Measurements from ENCODE around the gene TXLNA. TPM values are rescaled to one million over a fixed set of nuclear protein-coding genes. Genes with fewer than 3 reads are reported as not detected.

Gene TXLNA
- total and polyA plus RNA-seq, 12 donors, result 7.5 to 28.9 (median 16.0) TPM

GRCh38 chr1:32187850-32188249 is 8.4 kb downstream of the TXLNA start:
- DNase-seq (no peak), ATAC-seq (no peak)
- H3K9me3 ChIP-seq, result no peaks in the 10 kb centered on the region
- WGBS, 2 donors, result 96 to 97% methylated on average over 9 of the region's 9 CpGs
- TF ChIP-seq CTCF (IDR thresholded peaks at IDR 0.05), result no peak
- H3K4me1 ChIP-seq, result peaks cover 0 to 33% (median 14%) of the 10 kb centered on the region in 9 donors
- H3K27ac ChIP-seq, result no peak overlapping the region
- no peak overlapping the region for H3K4me3 ChIP-seq
- H3K27me3 ChIP-seq, result no peaks in the 10 kb centered on the region
- intact Hi-C loops (cut with DNase I), result no loop called here
- H3K36me3 ChIP-seq, result peaks cover 0 to 100% (median 78%) of the 10 kb centered on the region in 9 donors

- no peak for DNase-seq
- no peaks in the 10 kb centered on the region for H3K9me3 ChIP-seq
These were observed 12.9 kb downstream of the TXLNA start for GRCh38 chr1:32192220-32192948.

GRCh38 chr1:32194984-32195383 is 15.5 kb downstream of the TXLNA start:
- DNase-seq (no peak), ATAC-seq (no peak)
- Histone ChIP-seq H3K36me3 (peaks cover 0 to 91% (median 69%) of the 10 kb centered on the region in 9 donors), H3K4me3 (no peak overlapping the region), H3K4me1 (peaks cover 8 to 33% (median 19%) of the 10 kb centered on the region in 9 donors), H3K27ac (no peak overlapping the region), H3K9me3 (no peaks in the 10 kb centered on the region), H3K27me3 (no peaks in the 10 kb centered on the region)
- 94 to 96% methylated on average over 6 of the region's 6 CpGs for WGBS, 2 donors
- TF ChIP-seq CTCF (IDR thresholded peaks at IDR 0.05), result no peak
- intact Hi-C loops (cut with DNase I), result no loop called here

More at GRCh38 chr1:32192220-32192948, 12.9 kb downstream of the TXLNA start:
- no peak overlapping the region for H3K27ac ChIP-seq
- no peaks in the 10 kb centered on the region for H3K27me3 ChIP-seq
- no peak overlapping the region for H3K4me3 ChIP-seq
- ATAC-seq, result no peak
- intact Hi-C loops (cut with DNase I), result no loop called here
- no peak for TF ChIP-seq CTCF (IDR thresholded peaks at IDR 0.05)
- H3K4me1 ChIP-seq, result peaks cover 0 to 13% (median 7%) of the 10 kb centered on the region in 9 donors
- peaks cover 0 to 100% (median 92%) of the 10 kb centered on the region in 9 donors for H3K36me3 ChIP-seq
- WGBS, 2 donors, result 96% methylated on average over 8 of the region's 8 CpGs

GRCh38 chr1:32195531-32195930 is 16.1 kb downstream of the TXLNA start:
- Histone ChIP-seq H3K9me3 (no peaks in the 10 kb centered on the region), H3K27me3 (no peaks in the 10 kb centered on the region), H3K4me3 (no peak overlapping the region), H3K36me3 (peaks cover 0 to 86% (median 63%) of the 10 kb centered on the region in 9 donors), H3K4me1 (peaks cover 10 to 38% (median 23%) of the 10 kb centered on the region in 9 donors), H3K27ac (no peak overlapping the region)
- DNase-seq, result no peak
- no peak for ATAC-seq
- 80 to 88% methylated on average over 3 of the region's 3 CpGs for WGBS, 2 donors
- intact Hi-C loops (cut with DNase I), result no loop called here
- TF ChIP-seq CTCF (IDR thresholded peaks at IDR 0.05), result no peak
